Right atrium auricular region (tissue), 2 donors: ENCODE measurements around the gene NAV2. TPM values are rescaled to one million over a fixed set of nuclear protein-coding genes. Genes with fewer than 3 reads are reported as not detected.

Source experiments
- DNase-seq: peaks from one replicate; pipeline ENCODE4 v3.0.0-alpha.2; 2019; ENCODE audit warnings: low spot score
- H3K27ac ChIP-seq, 2 donors: fragments of 200-600 bp; sonication (generic); 1 replicate in 1 of 2; 2 replicates in 1 of 2; pipeline ENCODE4 v1.5.1; 2016 to 2019
- H3K27me3 ChIP-seq, 2 donors: fragments of 200-600 bp; sonication (generic); one replicate each; pipeline versions ENCODE4 v1.5.1 to v1.6.0; 2017 to 2019
- H3K36me3 ChIP-seq: fragments of 200-600 bp; sonication (generic); one replicate; pipeline ENCODE4 v1.5.1; 2016
- H3K4me1 ChIP-seq, 2 donors: fragments of 200-600 bp; sonication (generic); one replicate each; pipeline versions ENCODE4 v1.5.1 to v1.6.0; 2017 to 2019
- H3K4me3 ChIP-seq, 2 donors: fragments of 200-600 bp; sonication (generic); 1 replicate in 1 of 2; 2 replicates in 1 of 2; pipeline ENCODE4 v1.5.1; 2017 to 2019; ENCODE audit warnings: mild to moderate bottlenecking in 1 of 2, moderate library complexity in 1 of 2
- H3K9me3 ChIP-seq, 2 donors: fragments of 200-600 bp; sonication (generic); one replicate each; pipeline ENCODE4 v1.5.1; 2019
- CTCF ChIP-seq, 2 donors: fragments of 200-600 bp; sonication (generic); IDR thresholded peaks; one replicate each; pipeline ENCODE4 v1.5.1; 2019; ENCODE audit warnings: antibody characterized with exemption in 2 of 2
- total RNA-seq, 2 donors: library from RNA; depleted of rRNA; stranded (reverse); fragments of >200 nt; gene quantifications; one replicate each; pipeline ENCODE4 v1.1.0, GENCODE V29; 2016

Gene NAV2
- total RNA-seq, 2 donors from 2014 or later, result 11.4 to 19.2 TPM

DNA sequence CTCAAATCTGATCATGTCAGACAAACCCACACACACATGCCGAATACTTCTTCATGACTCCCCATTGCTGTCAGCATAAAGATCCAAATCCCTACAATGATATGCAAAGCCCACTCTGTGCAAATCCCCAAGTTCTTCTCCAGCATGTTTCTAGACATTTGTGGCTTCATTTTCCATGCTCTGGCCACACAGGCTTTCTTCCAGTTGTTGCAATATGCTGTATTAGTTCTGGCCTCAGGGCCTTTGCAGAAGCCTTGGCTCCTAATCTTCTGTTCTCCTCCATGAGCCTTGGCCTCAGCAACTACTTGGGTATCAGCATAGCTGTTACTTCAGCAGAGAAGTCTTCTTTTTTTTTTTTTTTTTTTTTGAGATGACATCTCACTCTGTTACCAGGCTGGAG, 49.6 kb downstream of the NAV2 start:
- H3K36me3 ChIP-seq, result no peaks in the 10 kb centered on the region
- H3K27me3 ChIP-seq, result no peaks in the 10 kb centered on the region
- peaks cover 0 to 28% of the 10 kb centered on the region in 2 donors for H3K4me1 ChIP-seq
- DNase-seq, result no peak
- no peak overlapping the region for H3K4me3 ChIP-seq
- no peak for TF ChIP-seq CTCF (IDR thresholded peaks at IDR 0.05)
- no peak overlapping the region for H3K27ac ChIP-seq
- no peaks in the 10 kb centered on the region for H3K9me3 ChIP-seq

DNA sequence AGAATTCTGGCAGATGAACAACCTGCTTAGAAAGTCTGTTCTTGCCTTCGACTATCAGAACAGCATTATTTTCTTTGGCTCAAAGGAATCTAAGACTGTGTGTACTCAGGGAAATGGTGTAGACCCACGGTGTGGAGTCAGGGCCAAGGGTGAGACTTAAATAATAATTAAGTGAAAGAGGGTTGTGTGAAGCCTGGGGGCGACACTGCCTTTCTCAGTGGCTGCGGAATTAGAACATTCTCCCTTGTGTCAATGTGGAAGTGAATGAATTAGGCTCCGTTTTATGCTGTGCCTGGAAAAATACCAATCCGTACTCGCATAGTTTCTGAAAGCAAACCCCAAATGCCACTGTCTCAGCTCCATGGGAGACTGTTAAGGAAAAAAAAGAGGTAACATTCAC, 50.7 kb downstream of the NAV2 start:
- H3K4me3 ChIP-seq, result no peak overlapping the region
- no peak for TF ChIP-seq CTCF (IDR thresholded peaks at IDR 0.05)
- peaks cover 0 to 30% of the 10 kb centered on the region in 2 donors for H3K4me1 ChIP-seq

DNA sequence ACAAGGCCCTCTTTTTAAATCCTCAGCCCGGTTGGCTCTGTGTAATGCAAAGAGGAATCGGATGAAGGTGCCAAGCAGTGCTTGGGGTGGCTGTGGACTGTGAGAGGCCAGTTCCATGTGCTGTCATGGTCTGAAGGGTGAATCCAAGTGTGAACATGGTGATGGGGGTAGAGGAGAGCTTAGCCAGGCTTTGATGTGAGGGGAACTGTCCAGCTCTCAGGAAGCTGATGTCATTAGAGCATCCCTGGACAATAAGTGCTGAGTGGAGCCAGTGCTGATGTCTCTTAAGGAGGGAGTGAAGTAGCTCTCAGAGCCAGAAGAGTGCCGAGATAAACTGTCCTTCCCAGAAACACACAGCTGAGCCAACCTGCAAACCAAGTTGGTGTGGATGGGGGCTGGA, 53.6 kb downstream of the NAV2 start:
- Histone ChIP-seq H3K27ac (no peak overlapping the region), H3K36me3 (no peaks in the 10 kb centered on the region), H3K27me3 (no peaks in the 10 kb centered on the region), H3K4me1 (peaks cover 0 to 48% of the 10 kb centered on the region in 2 donors), H3K4me3 (no peak overlapping the region), H3K9me3 (no peaks in the 10 kb centered on the region)
- TF ChIP-seq CTCF (IDR thresholded peaks at IDR 0.05), result no peak
- DNase-seq, result no peak

More for the DNA sequence above, 50.7 kb downstream of the NAV2 start:
- Histone ChIP-seq H3K9me3 (no peaks in the 10 kb centered on the region), H3K27me3 (no peaks in the 10 kb centered on the region), H3K27ac (no peak overlapping the region), H3K36me3 (no peaks in the 10 kb centered on the region)
- DNase-seq, result no peak

DNA sequence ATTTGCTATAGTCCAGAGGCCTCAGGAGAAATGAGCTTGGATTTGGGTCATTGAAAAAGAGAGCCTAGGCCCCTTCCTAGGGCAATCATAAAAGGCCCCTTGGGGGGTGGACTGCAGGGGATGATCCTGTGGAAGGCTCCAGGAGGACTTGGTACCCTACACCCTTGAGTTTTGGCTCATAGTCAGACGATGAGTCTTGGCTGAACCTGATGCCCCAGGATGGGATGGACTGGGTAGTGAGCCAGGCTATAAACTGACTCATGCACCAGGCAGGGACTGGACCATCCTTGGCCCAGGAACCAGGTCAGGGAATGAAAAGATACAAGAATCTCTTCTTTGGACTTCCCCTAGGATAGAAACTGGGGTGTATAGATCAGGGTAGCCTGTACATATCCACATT, 54.2 kb downstream of the NAV2 start:
- H3K9me3 ChIP-seq, result no peaks in the 10 kb centered on the region
- no peaks in the 10 kb centered on the region for H3K27me3 ChIP-seq
- H3K36me3 ChIP-seq, result no peaks in the 10 kb centered on the region
- H3K27ac ChIP-seq, result no peak overlapping the region
- peaks cover 0 to 48% of the 10 kb centered on the region in 2 donors for H3K4me1 ChIP-seq
- no peak for DNase-seq
- no peak overlapping the region for H3K4me3 ChIP-seq
- no peak for TF ChIP-seq CTCF (IDR thresholded peaks at IDR 0.05)

DNA sequence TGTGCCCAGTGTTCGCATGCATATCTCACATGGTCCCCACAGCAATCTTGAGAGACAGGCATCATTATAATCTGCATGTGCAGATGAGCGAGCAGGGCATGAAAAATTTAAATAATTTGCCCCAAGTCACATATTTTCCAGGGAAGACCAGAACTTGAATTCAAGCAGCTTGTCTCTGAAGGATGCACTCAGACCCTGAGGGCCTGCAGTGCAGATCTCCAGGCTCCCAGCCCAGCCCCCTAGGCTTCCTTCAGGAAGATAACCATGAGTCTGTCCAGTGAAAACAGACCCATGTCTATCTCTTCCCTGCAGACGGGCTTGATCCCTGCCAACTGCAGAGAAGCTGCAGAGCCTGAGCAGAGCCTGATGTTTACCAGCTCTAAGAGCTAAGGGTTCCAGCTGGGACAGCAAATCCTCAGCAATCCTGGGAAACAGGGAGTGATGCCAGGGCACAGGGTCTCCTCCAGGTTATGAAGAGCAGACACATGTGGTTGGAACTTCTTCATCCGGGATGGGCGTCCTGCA, 55.1 kb downstream of the NAV2 start:
- no peak for TF ChIP-seq CTCF (IDR thresholded peaks at IDR 0.05)
- Histone ChIP-seq H3K4me3 (no peak overlapping the region), H3K4me1 (peaks cover 0 to 48% of the 10 kb centered on the region in 2 donors), H3K27me3 (no peaks in the 10 kb centered on the region), H3K27ac (no peak overlapping the region), H3K9me3 (no peaks in the 10 kb centered on the region), H3K36me3 (no peaks in the 10 kb centered on the region)
- no peak for DNase-seq

DNA sequence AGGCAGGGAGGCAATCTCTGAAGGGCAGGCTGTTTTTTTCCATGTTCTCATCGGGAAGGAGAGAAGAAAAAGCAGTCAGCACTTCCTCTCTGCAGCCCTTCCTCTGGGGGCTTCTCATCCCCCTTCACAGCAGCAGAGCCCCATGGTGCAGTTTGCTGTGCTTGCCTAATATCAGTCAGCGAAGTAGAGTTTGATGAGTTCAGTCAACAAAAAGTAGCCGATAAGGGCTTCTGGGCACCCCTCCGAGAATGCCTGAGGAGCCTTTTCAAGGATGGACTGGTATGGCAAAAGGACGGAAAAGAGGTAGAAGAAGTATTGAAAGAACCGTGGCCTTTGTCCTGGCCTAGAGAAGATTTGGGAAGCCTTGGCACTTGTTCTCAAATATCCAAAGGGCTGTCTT, 55.6 kb downstream of the NAV2 start:
- Histone ChIP-seq H3K9me3 (no peaks in the 10 kb centered on the region), H3K27ac (no peak overlapping the region), H3K36me3 (no peaks in the 10 kb centered on the region), H3K27me3 (no peaks in the 10 kb centered on the region), H3K4me3 (no peak overlapping the region), H3K4me1 (peaks cover 0 to 48% of the 10 kb centered on the region in 2 donors)
- no peak for TF ChIP-seq CTCF (IDR thresholded peaks at IDR 0.05)
- DNase-seq, result no peak
